ENCODE results near the gene ITPR3. TPM values are rescaled to one million over a fixed set of nuclear protein-coding genes. Genes with fewer than 3 reads are reported as not detected.
A peak's percentile ranks its signal among the peaks of the same experiment; 100 is the strongest.

ITPR3 gene
- total and polyA plus RNA-seq, 2 of the 13 experiments (the other 11 are each of a cell fraction or from before 2014, with no cell fraction given) = 3.8 to 21.4 TPM

GRCh38 chr6:33589392-33589730 lies 31.8 kb upstream of the ITPR3 start (continued):
- 0 out of 2 replicates have a peak, but pooled peaks have one; percentile 21 for TF ChIP-seq ZNF253 (CRISPR knock-in tag; IDR thresholded peaks at IDR 0.05; ENCODE audit: borderline replicate concordance)
- no peak for TF ChIP-seq ZNF33A (CRISPR knock-in tag; IDR thresholded peaks at IDR 0.05; ENCODE audit: borderline replicate concordance)
- TF ChIP-seq SOX5 (CRISPR knock-in tag; IDR thresholded peaks at IDR 0.05; ENCODE audit: borderline replicate concordance) = no peak
- no peak for TF ChIP-seq ZNF441 (CRISPR knock-in tag; IDR thresholded peaks at IDR 0.05; ENCODE audit: borderline replicate concordance)
- no peak for TF ChIP-seq KAT7 (CRISPR knock-in tag; IDR thresholded peaks at IDR 0.05; ENCODE audit: borderline replicate concordance)
- TF ChIP-seq POLR2AphosphoS2 (IDR thresholded peaks at IDR 0.05; ENCODE audit: low read depth, low read length) = no peak
- TF ChIP-seq ZSCAN21 (CRISPR knock-in tag; IDR thresholded peaks at IDR 0.05; ENCODE audit: borderline replicate concordance) = no peak
- TF ChIP-seq ELF3 (CRISPR knock-in tag; IDR thresholded peaks at IDR 0.05) = peak; percentile 22; the same call in 1 of the 2 replicates
- no peak for TF ChIP-seq PHF21A (CRISPR knock-in tag; IDR thresholded peaks at IDR 0.05)
- no peak for TF ChIP-seq ZNF326 (CRISPR knock-in tag; IDR thresholded peaks at IDR 0.05; ENCODE audit: borderline replicate concordance)
- TF ChIP-seq NR2C2 (CRISPR knock-in tag; IDR thresholded peaks at IDR 0.05; ENCODE audit: borderline replicate concordance) = no peak
- no peak for TF ChIP-seq ZNF570 (CRISPR knock-in tag; IDR thresholded peaks at IDR 0.05; ENCODE audit: borderline replicate concordance)
- no peak for TF ChIP-seq POGZ (CRISPR knock-in tag; IDR thresholded peaks at IDR 0.05)

GRCh38 chr6:33589731-33590530 lies 31.2 kb upstream of the ITPR3 start:
- FAIRE-seq (peak; percentile 83), DNase-seq (ENCODE audit: low spot score) (peak; percentile 97), ATAC-seq (peak; percentile 85)
- Histone ChIP-seq H3K4me2 (ENCODE audit: low read depth, low read length) (peak overlapping the region; percentile 94), H3K9ac (ENCODE audit: insufficient read depth, low read depth, low read length) (peak overlapping the region; percentile 84), H3K27me3 (ENCODE audit: control insufficient read depth in 1 of 2, insufficient read depth in 2 of 2, low read length in 2 of 2) (0 out of 5 replicates have a peak, but pooled peaks cover 0 to 3% of the 10 kb centered on the region in 2 experiments), H3K36me3 (replicated peaks in 1 of 2; ENCODE audit: control insufficient read depth in 1 of 2, insufficient read depth in 2 of 2, low read length in 2 of 2) (no peaks in the 10 kb centered on the region), H3K4me1 (ENCODE audit: insufficient read depth, low read length) (peaks cover 54% of the 10 kb centered on the region), H2AFZ (ENCODE audit: low read length) (no peak overlapping the region), H3K79me2 (ENCODE audit: insufficient read depth, low read length) (no peaks in the 10 kb centered on the region), H3K27ac (ENCODE audit: extremely low read length, insufficient read depth, low read length) (peak overlapping the region; percentile 81), H4K20me1 (ENCODE audit: insufficient read depth, low read length) (no peaks in the 10 kb centered on the region), H3K4me3 (replicated peaks in 1 of 3; ENCODE audit: insufficient read depth in 1 of 3, low read depth in 2 of 3, low read length in 3 of 3) (peak overlapping the region; percentile 50 to 72 (median 50)), H3K9me3 (ENCODE audit: low read length) (no peaks in the 10 kb centered on the region)
- ChIA-PET POLR2A (interaction anchor here (0.6 to 3.9 kb wide), 18 partner anchors 10 to 198 kb away, joined by 3 to 37 read pairs (median 7); partner anchors contain the start of genes BAK1, ITPR3, LEMD2 and UQCC2), CTCF (ENCODE audit: low intra/inter-chr PET ratio, low total read pairs) (interaction anchor here (0.8 to 4.1 kb wide), 7 partner anchors 18 to 112 kb away, joined by 3 to 72 read pairs (median 16); no protein-coding TSS in a partner anchor)
- intact Hi-C loops (cut with micrococcal nuclease; ENCODE audit: unreplicated experiment) = loop anchor here (1.0 to 2.0 kb wide), 5 partner anchors 23 to 155 kb away; no protein-coding TSS in a partner anchor
- in situ Hi-C loops (cut with HindIII; ENCODE audit: extremely low pct_ligation_motif_present, low pct_unique_long_range_greater_than_20kb) = loop anchor here (5.0 kb wide), 3 partner anchors 32 to 112 kb away; partner anchors contain the start of gene ITPR3
- 2% methylated on average over 4 of the region's 9 CpGs for WGBS (ENCODE audit: low lambda C conversion rate)
- TSS peak; percentile 76 for BruUV-seq (replicated peaks)
- TF ChIP-seq HBP1 (CRISPR knock-in tag; IDR thresholded peaks at IDR 0.05; ENCODE audit: low read depth) = no peak; the same call in 1 of the 2 replicates
- TF ChIP-seq ZNF10 (CRISPR knock-in tag; IDR thresholded peaks at IDR 0.05; ENCODE audit: borderline replicate concordance, low read depth) = no peak
- 0 out of 4 replicates have a peak, but pooled peaks of 1 of the 2 experiments have one; percentile 18 for TF ChIP-seq KLF16 (CRISPR knock-in tag; IDR thresholded peaks at IDR 0.05)
- peak; percentile 84 for TF ChIP-seq XRCC5 (optimal IDR thresholded peaks at IDR 0.05; ENCODE audit: low read length)
- no peak for TF ChIP-seq SOX13 (IDR thresholded peaks at IDR 0.05)
- TF ChIP-seq SOX13 (CRISPR knock-in tag; conservative IDR thresholded peaks at IDR 0.05 in 1 of 2, IDR thresholded peaks at IDR 0.05 in 1 of 2) = peak in 1 of 2 experiments; percentile 12; a peak in 1 of 4 replicates
- TF ChIP-seq EP300 (IDR thresholded peaks at IDR 0.05; ENCODE audit: low read depth in 2 of 2, low read length in 2 of 2) = peak; percentile 37 to 91
- TF ChIP-seq EP300 (CRISPR knock-in tag; IDR thresholded peaks at IDR 0.05; ENCODE audit: borderline replicate concordance) = no peak
- peak; percentile 64; the same call in 1 of the 2 replicates for TF ChIP-seq HMG20A (CRISPR knock-in tag; IDR thresholded peaks at IDR 0.05; ENCODE audit: borderline replicate concordance)

All from HepG2 (cell line).